ENCODE data around the gene PNLDC1.

DNA sequence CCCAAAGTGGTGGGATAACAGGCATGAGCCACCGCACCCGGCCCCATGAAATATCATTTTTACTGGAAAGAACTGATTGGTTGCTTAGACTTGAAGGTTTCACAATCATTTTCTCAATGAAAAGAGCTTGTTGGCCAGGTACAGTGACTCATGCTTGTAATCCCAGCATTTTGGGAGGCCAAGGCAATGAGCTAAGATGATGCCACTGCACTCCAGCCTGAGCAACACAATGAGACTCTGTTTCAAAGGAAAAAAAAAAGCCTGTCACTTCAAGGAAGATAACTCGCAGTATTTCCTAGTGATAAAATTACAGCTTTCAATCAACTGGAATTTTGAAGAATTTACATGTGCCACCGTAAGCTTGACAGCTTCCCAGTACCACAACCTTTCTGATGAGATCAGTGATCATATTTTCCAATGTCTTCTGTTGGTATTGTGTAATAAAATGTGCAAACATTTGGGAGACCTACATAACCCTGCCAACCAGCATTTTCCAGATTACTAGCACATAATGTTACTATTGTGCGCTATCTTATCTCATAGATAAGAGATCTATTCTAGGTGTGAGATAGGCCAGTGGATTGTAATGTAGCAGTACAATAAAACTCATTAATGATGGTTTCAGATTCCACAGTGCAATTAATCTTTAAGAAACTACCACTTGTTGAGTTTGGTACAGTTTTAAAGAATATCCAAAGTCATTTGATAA lies 7.2 kb downstream of the PNLDC1 start:
- TF ChIP-seq POLR2AphosphoS5 (IDR thresholded peaks at IDR 0.05; ENCODE audit: low read depth, low read length) (no peak), TAF1 (IDR thresholded peaks at IDR 0.05; ENCODE audit: borderline replicate concordance, low read depth, low read length) (no peak)
